Ovary (tissue), 9 donors: ENCODE results near the gene WDR90. TPM values are rescaled to one million over a fixed set of nuclear protein-coding genes. Genes with fewer than 3 reads are reported as not detected.

Experiments
- DNase-seq, 5 donors: peaks; one replicate each; pipeline ENCODE4 v3.0.0-alpha.2; 2019 to 2020
- H3K27ac ChIP-seq, 2 donors: fragments of 200-600 bp; one replicate each; pipeline versions ENCODE4 v1.5.1 to v1.8.0; 2019 to 2022
- H3K27me3 ChIP-seq: fragments of 200-600 bp; one replicate; pipeline ENCODE4 v1.8.0; 2022
- H3K36me3 ChIP-seq: fragments of 200-600 bp; sonication (generic); one replicate; pipeline ENCODE4 v1.5.1; 2019
- H3K4me1 ChIP-seq: one replicate; pipeline ENCODE4 v1.8.1; 2013; ENCODE audit warnings: mild to moderate bottlenecking, moderate library complexity; ENCODE audit not compliant: insufficient read depth
- H3K4me3 ChIP-seq: fragments of 200-600 bp; sonication (generic); one replicate; pipeline ENCODE4 v1.5.1; 2017
- H3K9me3 ChIP-seq, 2 donors: fragments of 200-600 bp in 1 of 2; sonication (generic) in 1 of 2; one replicate each; pipeline versions ENCODE4 v1.5.1 to v1.8.1; 2013 to 2019; ENCODE audit warnings: mild to moderate bottlenecking in 1 of 2, moderate library complexity in 1 of 2
- EP300 ChIP-seq: sonication (generic); formaldehyde crosslinking; IDR thresholded peaks from one replicate; pipeline ENCODE4 v1.6.1; 2017; ENCODE audit warnings: antibody characterized with exemption
- POLR2A ChIP-seq: fragments of 450-650 bp; IDR thresholded peaks from one replicate; pipeline ENCODE4 v1.6.1; 2017; ENCODE audit warnings: antibody characterized with exemption, mild to moderate bottlenecking, moderate library complexity
- WGBS, 3 donors: extraction: QIAGEN DNeasy Blood & Tissue Kit in 1 of 3; methylation state at CpG; one replicate each; pipeline versions ENCODE4 v1.1.5 to v1.1.7; 2013 to 2017; 5-methylcytosine and 5-hydroxymethylcytosine counted together
- intact Hi-C, 4 donors: fragments of 100-400 bp; cut with DNase I; formaldehyde crosslinking; loops; one replicate each; pipeline versions ENCODE4 v1.11.0 to v1.15.1; 2022 to 2023
- polyA plus RNA-seq, 2 donors: library from polyadenylated mRNA; stranded (reverse); fragments of 200-250 nt in 1 of 2; fragments of 350-450 nt in 1 of 2; fragmentation: Illumina TruSeq in 1 of 2; extraction: RNeasy Lipid Tissue Mini Kit (QIAGEN cat#74804) in 1 of 2; gene quantifications; one replicate each; pipeline ENCODE4 v1.2.3, GENCODE V29; 2013 to 2014
- total RNA-seq, 7 donors: library from RNA; depleted of rRNA in 2 of 7; stranded (reverse); fragments of >200 nt in 2 of 7; fragmentation: NEBNext Ultra II Directional in 3 of 7; extraction: Animal tissue kit (Norgen Biotek cat#: 25700) in 3 of 7; gene quantifications; one replicate each; pipeline versions ENCODE4 v1.1.0 to v1.2.4, GENCODE V29; 2016 to 2023
- TF ChIP-seq, protein P1 (sequence below), 3 donors: fragments of 450-650 bp in 2 of 3; fragments of 200-600 bp in 1 of 3; IDR thresholded peaks; one replicate each; pipeline versions ENCODE4 v1.5.1 to v1.8.0; 2016 to 2022; ENCODE audit warnings: antibody characterized with exemption in 3 of 3, mild to moderate bottlenecking in 1 of 3
- donor health status: DM: no; HTN: no; CAD: no; lungs with moderate emphysema.
- donor health status: DM: no; HTN: no; CAD: no.
- donor health status: Bipolar disorder and iron deficiency.
- donor health status: DM: yes; HTN: yes; CAD: no.
- donor health status: DM: no; HTN: no; CAD: no.
- donor health status: DM: yes; HTN: yes; CAD: no.

Gene WDR90
- total and polyA plus RNA-seq, 9 donors = 1.4 to 58.2 (median 37.1) TPM

DNA sequence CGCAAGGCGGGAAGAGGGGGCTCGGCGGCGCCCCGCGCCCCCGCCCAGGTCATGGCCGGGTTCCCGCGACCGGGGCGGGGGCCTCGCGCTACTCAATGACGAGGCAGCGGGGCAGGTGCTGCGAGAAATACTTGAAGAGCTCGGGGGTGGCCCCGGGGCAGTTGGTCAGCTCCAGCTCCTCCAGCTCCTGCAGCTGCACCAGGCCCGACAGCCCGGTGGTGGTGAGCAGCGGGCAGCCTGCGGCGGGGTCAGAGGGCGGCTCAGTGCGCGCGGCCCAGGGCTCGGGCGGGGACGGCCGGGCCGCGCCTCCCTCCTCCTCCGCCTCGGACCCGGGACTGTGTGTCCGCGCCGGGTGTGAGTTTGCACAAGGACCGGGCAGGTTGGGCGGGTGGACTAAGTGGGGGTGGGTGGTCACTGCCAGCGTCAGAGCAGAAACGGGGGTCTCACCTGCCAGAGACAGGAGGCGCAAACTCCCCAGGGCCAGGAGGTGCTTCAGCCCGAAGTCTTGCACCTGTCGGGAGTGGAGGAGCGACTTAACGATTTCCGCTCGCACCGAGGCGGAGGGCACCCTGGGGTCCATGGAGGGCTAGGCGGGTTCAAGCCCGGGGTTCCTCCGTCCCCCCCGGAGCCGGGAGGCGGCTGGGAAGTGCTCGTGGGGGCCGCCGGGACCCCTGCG, 45.2 kb downstream of the WDR90 start:
- WGBS, 3 donors = 1 to 3% (median 2%) methylated on average over 31 to 64 of the region's 64 CpGs
- Histone ChIP-seq H3K4me3 (no peak overlapping the region), H3K9me3 (no peaks in the 10 kb centered on the region), H3K36me3 (no peaks in the 10 kb centered on the region), H3K4me1 (peaks cover 15% of the 10 kb centered on the region), H3K27ac (no peak overlapping the region), H3K27me3 (no peaks in the 10 kb centered on the region)
- TF ChIP-seq POLR2A = no peak
- TF ChIP-seq, protein P1, sequence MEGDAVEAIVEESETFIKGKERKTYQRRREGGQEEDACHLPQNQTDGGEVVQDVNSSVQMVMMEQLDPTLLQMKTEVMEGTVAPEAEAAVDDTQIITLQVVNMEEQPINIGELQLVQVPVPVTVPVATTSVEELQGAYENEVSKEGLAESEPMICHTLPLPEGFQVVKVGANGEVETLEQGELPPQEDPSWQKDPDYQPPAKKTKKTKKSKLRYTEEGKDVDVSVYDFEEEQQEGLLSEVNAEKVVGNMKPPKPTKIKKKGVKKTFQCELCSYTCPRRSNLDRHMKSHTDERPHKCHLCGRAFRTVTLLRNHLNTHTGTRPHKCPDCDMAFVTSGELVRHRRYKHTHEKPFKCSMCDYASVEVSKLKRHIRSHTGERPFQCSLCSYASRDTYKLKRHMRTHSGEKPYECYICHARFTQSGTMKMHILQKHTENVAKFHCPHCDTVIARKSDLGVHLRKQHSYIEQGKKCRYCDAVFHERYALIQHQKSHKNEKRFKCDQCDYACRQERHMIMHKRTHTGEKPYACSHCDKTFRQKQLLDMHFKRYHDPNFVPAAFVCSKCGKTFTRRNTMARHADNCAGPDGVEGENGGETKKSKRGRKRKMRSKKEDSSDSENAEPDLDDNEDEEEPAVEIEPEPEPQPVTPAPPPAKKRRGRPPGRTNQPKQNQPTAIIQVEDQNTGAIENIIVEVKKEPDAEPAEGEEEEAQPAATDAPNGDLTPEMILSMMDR (IDR thresholded peaks at IDR 0.05) = no peak
- no peak for TF ChIP-seq EP300
- DNase-seq = no peak
- intact Hi-C loops = no loop called here

DNA sequence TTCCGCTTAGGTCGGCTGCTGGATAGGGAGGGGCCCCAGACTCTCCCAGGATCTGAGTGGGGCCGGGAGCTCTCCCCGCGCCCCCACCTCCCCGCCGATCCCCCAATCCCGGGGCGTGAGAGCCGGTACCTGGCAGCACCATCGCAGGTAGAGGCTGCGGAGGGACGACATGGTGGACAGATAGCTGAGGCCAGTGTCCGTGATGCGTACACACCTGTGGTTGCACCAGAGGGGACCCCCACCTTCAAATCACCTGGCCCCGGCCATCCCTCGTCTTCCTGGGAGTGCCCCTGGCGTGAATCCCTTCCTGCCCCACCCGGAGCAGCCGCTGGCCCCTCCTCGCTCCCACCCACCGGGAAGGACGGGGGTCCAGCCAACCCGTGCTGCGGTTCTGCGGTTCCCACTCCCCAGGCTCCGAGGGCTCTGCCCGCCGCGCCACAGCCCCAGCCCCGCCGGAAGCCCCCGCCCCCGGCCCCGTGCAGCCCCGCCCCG, 45.7 kb downstream of the WDR90 start:
- no peak overlapping the region for H3K27ac ChIP-seq
- intact Hi-C loops = no loop called here
- DNase-seq = no peak
- H3K9me3 ChIP-seq = no peaks in the 10 kb centered on the region
- H3K4me3 ChIP-seq = no peak overlapping the region
- no peak for TF ChIP-seq EP300
- TF ChIP-seq, protein P1 (IDR thresholded peaks at IDR 0.05) = no peak
- no peak for TF ChIP-seq POLR2A
- no peaks in the 10 kb centered on the region for H3K36me3 ChIP-seq
- no peaks in the 10 kb centered on the region for H3K27me3 ChIP-seq
- peaks cover 10% of the 10 kb centered on the region for H3K4me1 ChIP-seq
- 0 to 3% (median 1%) methylated on average over 12 to 37 of the region's 37 CpGs for WGBS, 3 donors

DNA sequence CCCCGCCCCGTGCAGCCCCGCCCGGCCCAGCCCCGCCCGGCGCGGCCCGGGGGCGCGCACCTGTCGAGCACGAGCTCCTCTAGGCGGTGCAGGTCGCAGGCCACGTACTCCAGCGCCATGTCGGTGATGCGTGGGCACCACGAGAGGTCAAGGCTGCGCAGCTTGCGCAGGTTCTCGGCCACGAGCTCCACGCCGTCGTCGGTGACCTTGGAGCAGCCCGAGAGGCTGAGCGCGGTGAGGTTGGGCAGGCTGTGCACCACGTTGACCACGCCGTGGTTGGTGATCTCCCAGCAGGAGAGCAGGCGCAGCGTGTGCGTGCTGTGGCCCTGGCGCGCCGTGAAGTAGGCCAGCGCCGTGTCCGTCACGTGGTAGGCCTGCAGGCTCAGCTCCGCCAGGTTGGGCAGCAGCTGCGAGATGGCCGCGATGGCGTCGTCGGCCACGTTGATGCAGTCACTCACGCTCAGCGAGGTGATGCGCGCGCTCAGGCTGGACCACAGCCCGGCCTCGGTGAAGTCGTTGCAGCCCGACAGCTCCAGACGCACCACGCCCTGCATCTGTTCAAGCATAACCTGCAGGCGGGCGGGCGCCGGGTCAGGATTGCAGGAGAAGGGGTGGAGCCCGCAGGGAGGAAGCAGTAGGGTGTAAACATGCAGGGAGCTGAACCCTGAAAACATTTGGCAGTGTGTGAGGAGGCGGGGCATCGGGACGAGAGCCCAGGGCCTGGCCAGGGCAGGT, 46.4 kb downstream of the WDR90 start:
- Histone ChIP-seq H3K4me1 (peaks cover 9% of the 10 kb centered on the region), H3K36me3 (no peaks in the 10 kb centered on the region), H3K27me3 (no peaks in the 10 kb centered on the region), H3K4me3 (no peak overlapping the region), H3K9me3 (no peaks in the 10 kb centered on the region), H3K27ac (no peak overlapping the region)
- WGBS, 3 donors = 2 to 4% (median 3%) methylated on average over 47 to 71 of the region's 71 CpGs
- intact Hi-C loops = no loop called here
- TF ChIP-seq, protein P1 (IDR thresholded peaks at IDR 0.05) = no peak
- TF ChIP-seq EP300 = no peak
- no peak for TF ChIP-seq POLR2A
- DNase-seq = no peak

DNA sequence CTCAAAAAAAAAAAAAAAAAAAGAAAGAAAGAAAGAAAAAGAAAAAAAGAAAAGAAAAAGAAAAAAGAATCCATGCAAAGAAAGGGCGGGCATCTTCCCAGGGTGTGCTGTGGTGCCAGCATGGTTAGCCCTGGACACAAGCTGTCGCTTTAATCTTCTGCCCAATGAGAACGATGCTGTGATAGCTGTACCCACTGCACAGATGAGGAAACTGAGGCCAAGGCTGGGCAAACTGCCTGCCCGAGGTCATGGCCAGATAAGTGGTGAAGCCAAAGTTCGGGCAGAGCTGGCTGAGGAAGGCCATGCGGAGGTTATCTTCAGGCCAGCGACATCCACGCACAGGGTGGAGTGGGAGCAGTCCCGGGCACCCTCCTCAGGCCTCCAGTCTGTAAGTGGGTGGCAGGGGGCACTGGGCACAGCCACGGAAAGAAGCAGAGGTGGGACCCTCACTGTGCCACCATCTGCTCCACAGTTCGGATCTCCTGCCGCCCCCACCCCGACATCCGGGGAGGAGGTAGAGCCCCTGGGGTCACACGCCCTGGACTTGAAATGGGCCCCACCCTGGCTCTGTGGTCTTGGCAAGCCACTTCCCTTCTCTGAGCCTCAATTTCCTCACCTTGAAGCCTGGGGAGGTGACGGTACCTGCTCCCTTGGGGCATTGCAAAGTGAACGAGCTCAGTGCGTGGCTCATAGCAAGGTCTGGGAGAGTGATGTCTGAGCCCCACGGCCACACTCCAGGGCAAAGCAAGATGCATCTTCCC, 49.9 kb downstream of the WDR90 start:
- TF ChIP-seq, protein P1 (IDR thresholded peaks at IDR 0.05) = no peak
- TF ChIP-seq POLR2A = no peak
- TF ChIP-seq EP300 = no peak
- H3K27me3 ChIP-seq = peaks cover 2% of the 10 kb centered on the region
- WGBS, 3 donors = 64 to 73% (median 70%) methylated on average over 16 to 19 of the region's 19 CpGs

More for the DNA sequence above, 49.9 kb downstream of the WDR90 start:
- Histone ChIP-seq H3K27ac (no peak overlapping the region), H3K4me3 (no peak overlapping the region), H3K36me3 (no peaks in the 10 kb centered on the region), H3K9me3 (no peaks in the 10 kb centered on the region), H3K4me1 (peaks cover 8% of the 10 kb centered on the region)
- no peak for DNase-seq
- intact Hi-C loops = no loop called here
